Ammon's horn (tissue), 1 donor: ENCODE measurements around the gene GOLT1B.
A peak's percentile ranks its signal among the peaks of the same experiment; 100 is the strongest.

Experiments used
- DNase-seq: peaks from one replicate; pipeline ENCODE4 v3.0.0-alpha.2; 2016; ENCODE audit warnings: low spot score

Gene GOLT1B

DNA sequence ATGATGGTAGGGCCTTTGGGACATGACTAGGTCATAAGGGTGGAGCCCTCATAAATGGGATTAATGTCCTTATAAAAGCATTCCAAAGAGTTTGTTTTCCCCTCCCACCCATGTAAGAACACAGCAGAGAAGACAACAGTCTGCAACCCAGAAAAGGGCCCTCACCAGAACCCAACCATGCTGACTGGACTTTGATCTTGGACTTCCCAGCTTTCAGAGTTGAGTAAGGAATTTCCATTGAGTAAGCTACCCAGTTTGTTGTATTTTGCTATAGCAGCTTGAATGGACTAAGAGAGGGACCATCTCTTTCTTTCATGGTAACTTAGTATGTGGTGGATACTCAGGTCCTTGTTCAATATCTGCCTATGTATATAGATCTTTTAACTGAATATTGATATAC is 21.6 kb downstream of the GOLT1B start:
- no peak for DNase-seq

DNA sequence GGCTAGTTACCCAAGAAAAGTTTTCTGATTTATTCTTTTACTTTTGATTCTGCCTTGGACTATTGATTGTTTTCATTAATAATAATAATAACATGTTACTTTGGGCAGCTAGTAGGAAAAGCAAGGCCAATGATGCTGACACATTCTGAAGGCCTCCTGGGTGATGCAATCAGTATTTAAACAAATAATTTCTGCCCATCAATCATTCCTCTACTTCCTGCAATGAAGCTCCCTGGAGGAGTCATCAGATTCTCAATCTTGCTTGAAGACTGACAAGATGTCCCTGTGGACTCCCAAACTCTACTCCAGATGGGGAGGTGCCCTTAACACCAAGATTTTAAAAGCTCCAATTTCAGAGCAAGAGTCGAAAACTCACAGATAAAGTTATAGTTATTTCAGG is 24.5 kb downstream of the GOLT1B start, which contains the start of gene SPX:
Gene SPX, plus strand, starts transcription at position 244 of the 400 bp plus-strand sequence. CDS start 177 bp downstream, outside the sequence.
- no peak for DNase-seq

DNA sequence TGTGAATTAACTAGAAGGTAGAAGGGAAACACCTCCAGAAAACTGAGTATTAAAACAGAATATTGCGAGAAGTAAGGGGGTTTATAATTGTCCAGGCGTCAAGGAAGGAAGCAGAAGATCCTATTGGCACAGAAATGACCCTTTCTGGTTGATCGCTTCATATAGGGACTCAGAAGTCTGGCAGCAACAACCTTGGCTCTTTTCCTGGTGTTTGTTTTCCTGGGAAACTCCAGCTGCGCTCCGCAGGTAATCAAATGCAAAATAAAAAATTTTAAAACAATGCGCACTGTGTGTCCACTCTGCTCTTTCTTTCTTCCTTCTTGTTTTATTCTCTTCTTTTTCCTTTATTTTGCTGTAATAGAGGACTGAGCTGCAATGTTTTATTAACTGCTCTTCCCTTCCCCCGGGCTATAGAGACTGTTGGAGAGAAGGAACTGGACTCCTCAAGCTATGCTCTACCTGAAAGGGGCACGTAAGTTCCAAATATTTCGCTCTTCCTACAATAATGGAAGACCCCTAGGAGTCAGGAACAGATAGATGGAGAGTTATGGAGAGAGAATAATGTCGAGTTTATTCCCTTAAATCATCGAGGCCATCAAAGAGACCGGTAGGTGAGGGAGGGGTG is 25.2 kb downstream of the GOLT1B start:
- DNase-seq, result no peak

DNA sequence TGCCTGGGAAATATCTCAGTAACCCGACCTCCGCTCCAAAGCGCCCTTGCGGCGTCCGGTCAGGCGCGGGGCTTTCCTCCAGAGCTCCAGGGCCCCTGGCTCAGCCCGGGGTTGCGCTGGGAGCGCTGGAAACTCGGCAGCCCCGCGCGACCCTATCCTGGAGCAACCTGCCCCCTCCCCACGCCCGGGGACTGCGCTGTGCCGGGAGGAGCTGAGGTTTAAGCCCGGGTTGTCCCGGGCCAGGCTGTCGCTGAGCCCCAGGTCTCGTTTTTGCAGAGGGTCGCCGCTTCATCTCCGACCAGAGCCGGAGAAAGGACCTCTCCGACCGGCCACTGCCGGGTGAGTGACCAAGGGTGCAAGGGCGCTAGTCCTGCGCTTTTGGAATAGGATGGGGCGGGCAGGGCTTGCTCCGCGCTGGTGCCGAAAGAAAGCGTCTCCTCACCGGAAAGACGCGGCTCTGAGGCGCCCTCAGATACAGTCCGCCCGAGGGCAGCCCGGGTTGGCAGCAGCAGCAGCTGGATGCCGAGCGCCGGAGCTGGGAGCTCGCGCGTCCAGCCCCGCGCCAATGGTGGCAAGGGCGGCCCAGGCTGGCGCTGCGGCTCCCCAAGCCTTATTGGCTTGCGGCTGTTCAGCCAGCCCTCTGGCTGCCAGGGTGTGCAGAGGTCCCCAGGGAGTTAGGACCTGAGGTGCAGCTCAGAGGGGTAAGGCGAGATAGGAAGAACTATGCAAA is 26.0 kb downstream of the GOLT1B start:
- peak; percentile 66 for DNase-seq

DNA sequence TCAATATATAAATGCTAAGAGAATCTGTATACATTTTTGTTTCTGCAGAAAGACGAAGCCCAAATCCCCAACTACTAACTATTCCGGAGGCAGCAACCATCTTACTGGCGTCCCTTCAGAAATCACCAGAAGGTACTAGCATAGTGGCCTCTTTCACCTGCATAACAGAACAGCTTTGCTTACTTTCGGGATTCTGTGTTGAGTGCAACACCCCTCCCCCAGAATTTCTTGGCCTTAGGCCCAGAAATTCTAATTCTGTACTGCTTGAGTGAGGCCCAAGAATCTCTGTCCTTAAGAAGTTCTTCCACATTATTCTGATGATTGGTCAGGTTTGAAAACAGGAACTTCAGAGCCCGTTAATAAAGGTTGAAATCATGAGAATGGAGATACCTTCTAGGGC is 27.4 kb downstream of the GOLT1B start:
- peak; percentile 7 for DNase-seq

DNA sequence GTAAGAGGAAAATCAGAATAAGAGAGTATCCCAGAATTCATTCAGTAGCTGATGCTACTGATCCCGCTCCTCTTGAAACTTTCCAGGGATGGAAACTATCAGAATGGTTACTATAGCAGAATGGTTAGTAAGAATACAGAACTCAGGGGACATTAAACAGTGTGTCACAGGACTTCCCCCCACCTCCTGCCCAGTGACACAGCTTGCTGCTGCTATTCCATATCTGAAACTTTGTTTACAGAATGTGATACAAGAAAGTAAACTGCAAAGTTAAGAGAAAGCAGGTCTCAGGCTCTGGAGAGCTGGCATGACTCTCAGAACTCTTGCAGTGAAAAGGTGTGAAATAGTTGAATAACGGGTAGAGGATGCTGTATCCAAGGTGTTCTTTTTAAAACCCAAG is 27.9 kb downstream of the GOLT1B start:
- DNase-seq, result no peak

DNA sequence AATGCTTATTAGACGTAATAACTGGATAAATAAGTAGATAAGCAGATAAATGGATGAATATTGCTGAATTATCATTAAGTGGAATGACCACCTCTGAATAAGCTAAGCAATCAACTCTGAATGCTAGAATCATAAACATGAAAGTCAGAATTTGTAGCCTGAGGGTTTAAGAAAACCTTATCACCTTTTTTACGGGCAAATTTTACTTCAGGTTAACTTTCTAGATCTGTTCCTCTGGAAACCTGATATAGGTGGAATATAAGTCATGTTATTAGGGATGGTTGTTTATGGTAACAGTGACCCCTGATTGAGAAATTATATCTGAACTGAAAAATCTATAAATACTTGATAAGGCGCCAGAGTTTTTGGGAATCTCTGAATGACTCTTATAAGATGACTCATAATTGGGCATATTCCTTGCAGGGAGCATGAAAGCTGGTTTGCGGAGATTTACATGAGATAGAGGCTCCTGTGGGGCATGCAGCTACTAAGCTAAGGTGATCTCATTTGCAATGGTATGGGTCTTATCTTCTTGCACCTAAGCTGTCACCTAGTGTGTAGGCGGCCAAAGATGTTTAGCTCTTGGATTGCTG is 36.6 kb downstream of the GOLT1B start:
- no peak for DNase-seq

DNA sequence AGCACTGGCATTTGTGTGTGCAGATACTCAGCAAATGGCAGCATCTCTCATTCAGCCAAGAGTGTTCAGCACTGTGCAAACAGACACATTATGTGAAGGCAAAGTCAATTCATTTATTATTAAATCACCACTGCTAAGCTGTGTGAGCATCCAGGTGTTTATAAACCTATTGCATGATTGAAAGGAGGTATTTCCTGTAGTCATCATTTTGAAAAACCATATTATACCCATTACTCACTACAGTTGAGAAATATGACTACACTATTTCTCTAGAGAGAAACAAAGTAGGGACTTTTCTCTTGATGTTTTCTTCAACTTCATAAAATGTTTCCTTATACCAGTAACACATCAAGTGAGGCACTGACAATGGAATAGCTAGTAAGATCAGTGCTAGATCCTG is 38.2 kb downstream of the GOLT1B start:
- no peak for DNase-seq

DNA sequence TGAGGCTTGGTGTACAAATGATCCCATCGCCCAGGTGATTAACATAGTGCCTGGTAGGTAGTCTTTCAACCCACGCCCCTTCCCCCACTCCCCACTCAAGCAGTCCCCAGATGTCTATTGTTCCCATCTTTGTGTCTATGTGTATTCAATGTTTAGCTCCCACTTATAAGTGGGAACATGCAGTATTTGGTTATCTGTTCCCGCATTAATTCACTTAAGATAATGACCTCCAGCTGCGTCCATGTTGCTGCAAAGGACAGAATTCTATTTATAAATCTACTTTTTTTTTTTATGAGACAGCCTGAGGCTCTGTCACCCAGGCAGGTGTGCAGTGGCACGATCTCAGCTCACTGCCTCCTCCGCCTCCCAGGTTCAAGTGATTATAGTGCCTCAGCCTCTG is 40.2 kb downstream of the GOLT1B start:
- DNase-seq, result no peak

DNA sequence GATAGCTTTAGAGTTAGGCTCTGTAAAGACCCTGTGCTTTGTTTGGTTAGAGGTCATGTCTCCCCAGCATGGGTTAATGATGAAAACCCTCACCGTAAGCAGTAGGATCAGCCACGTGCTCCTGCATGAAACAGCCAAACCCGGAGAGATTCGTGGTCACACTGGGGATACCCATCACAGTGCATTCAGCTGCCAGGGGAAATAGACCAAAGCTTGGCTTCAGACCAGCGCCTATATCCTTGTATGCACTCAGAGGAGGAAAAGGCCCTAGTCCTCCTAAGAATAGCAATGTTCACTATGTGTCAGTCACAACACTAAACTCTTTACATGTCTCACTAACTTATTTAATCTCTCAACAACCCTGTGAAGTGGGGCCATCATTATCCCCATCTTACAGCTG is 40.8 kb downstream of the GOLT1B start:
- no peak for DNase-seq

DNA sequence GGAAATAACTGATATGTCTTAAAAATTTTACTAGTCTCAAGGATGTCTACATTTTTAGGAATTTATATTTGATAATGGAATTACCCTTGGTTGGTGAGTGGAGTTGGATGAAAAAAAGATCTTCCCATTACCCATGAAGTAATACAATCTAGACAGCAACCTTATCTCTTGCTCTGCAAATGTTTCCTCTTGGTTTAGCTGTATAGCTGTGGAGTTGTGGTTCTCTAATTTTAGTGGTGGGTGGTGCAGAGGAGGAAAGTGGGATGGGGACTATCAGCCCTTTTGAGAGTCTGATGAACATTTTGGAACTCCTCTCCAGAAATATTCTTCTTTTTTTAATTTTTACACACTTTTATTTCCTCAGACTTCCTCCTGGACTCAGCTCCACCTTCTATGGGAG is 41.6 kb downstream of the GOLT1B start:
- no peak for DNase-seq

DNA sequence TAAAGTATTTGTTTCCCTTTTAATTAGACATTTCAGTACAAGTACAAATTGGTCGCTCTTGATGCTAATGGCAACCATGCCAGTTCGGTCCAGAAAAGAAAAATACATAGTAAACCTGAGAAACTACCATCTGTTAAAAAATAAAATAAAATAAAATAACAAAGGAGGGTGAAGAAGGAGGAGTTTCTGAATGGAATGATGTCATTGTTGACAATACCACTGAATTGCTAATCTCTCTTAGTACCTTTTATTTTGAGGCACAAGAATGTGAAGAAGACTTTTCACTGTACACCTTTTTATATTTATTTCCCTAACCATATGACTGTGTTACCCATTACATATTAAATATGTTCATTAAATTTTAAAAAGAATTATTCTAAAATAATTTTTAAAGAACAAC is 44.0 kb downstream of the GOLT1B start:
- no peak for DNase-seq

DNA sequence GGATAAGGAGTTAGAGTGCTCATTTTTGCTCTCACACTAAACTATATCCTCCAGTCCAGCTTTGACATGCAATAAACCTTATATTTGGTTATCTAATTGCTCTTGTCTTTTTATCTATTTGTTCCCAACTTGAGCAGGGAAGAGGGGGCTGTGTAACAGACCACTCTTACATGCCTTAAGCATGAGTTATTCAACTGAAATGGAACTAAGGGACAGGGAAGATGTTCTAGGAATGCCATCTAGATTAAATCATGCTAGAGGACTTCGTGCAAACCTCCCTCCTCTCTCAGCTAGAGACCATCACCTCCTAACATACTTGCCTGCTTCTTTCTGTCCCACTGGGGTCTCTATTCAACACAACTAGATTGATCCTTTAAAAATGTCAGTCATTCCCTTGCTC is 45.1 kb downstream of the GOLT1B start:
- DNase-seq, result no peak

DNA sequence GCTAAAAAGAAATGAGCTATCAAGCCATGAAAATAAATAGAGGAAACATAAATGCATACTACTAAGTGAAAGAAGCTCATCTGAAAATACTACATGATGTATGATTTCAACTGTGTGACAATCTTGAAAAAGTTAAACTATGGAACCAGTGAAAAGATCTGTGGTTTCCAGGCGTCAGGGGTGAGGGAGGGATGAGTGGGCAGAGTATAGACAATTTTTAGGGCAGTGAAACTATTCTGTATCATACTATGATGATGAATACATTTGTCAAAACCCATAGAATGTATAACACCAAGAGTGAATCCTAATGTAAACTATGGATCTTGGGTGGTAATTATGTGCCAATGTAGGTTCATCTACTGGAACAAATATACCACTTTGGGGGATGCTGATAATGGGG is 45.8 kb downstream of the GOLT1B start:
- DNase-seq, result no peak

DNA sequence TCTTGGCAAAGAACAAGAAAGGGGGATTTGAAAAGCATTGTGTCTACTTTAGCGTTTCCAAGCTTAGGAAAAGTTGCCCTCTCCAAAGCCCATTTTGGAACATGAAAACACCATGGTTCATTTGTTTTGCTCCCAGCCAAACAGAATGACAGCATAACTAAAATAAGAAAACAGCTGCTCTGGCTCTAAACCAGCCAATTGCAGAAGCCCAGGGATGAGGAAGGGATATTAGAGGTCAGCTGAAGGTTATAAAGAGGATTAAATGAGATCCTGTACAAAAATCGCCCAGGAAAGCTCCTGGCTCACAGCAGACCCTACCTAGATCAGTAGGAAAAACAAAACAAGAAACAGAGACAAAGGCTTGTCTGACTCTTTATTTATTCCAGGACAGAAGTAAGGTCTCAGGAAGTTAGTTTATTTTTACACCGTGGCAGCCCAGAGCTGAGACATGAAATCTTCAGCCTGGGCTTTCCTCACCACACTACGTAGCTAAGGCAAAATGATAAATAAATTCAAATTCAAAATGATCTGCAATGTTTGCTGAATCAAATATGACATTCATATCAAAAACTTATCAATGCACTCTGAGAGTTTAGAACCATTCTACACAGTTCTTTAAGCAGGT is 50.4 kb downstream of the GOLT1B start:
- DNase-seq, result peak; percentile 23

DNA sequence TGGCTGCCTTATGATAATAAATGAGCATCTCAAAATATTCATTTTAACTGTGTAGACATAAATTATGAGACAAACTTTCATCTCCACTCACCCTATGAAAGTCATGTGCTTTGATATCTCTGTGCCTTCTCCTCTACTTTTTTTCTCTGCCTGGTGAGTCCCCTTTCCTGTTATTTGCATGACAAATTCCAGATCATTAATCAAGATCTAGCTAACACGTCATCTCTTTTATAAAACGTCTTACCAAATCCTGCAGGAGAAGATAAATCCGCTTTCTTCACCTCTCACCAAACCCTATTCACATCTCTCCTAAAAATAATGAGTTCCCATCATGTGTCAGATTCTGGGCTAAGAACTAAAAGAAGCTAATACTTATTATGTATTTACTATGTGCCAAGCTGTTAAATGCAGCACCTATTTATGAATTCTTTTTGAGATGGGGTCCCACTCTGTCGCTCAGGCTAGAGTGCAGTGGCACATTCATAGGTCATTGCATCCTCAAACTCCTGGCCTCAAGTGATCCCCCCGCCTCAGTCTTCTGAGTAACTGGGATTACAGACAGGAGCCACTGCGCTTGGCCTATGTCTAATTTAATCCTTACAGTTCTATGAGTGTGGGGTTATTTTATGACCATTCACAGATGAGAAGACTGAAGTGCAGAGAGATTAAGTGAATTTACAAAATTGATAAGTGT is 51.2 kb downstream of the GOLT1B start:
- no peak for DNase-seq

DNA sequence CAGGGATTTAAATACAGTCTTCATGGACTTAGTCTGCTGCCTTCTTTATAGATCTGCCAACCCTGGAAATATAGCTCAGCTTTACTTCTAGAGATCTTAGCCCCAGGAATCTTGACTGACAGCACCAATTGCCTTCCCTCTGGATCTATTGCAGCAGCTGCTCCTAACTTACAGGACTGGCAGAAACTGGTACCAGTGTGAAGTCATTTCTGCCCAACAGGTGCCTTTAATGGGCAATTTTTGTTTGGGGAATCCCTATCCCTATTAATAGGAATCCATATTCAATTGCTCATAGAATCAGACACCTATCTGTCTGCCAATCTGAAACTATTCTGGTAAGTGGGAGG is 51.7 kb downstream of the GOLT1B start:
- no peak for DNase-seq

DNA sequence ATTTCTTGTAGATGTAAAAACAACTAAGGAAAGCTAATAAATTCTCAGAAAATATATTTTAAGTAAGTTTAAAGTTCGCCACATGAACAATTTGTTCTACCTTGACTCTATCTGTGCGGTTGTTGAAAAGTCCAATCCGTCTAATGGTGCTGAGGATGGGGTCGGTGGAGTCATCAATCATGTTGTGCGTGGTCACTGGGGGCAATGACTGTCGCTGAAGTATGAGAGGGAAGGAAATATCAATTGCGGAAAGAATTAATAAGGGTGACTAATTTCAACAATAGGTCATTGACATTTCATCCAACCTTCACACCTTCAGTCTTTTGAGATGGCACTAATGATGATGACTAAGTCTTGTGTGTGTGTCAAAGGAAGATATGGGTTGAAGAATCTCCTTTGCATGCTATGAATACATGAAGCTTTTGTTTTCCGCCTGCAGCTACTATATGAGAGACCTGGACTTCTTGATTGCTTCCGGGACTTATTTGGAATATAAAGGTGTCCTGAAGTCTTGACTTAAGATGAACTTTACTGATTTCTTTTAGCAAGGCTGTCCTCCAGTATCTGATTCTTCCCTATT is 56.6 kb downstream of the GOLT1B start:
- DNase-seq, result no peak

DNA sequence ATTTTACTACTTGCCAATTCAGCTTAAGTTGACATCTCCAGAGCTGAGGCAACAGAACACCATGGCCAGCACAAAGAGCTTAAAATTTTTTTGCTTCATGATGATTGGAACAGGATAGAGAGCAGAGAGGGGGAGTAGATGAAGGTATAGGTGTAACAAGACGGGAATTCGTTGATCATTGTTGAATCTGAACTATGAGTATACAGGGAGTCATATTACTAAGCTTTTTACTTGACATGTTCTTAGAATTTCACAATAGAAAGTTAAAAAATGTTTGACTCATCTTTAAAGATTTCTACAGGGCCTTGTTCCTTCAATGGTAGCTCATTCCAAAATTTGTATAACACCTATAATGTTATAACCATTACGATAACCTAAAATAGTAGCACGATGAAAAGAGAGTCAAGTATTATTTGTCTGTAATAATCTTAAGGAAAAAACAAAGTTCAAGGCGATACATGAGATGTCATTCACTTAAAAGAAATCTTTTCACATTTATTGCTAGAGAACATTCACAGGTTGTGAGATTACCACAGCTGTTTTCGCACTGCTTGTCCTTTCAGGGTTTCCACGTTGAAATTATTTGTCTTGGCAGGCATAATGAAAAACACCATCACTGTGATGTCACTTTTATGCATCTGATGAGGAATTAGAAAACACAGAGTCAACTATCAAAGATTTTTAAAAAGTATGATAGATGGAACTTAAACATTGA is 58.4 kb downstream of the GOLT1B start:
- DNase-seq, result no peak

DNA sequence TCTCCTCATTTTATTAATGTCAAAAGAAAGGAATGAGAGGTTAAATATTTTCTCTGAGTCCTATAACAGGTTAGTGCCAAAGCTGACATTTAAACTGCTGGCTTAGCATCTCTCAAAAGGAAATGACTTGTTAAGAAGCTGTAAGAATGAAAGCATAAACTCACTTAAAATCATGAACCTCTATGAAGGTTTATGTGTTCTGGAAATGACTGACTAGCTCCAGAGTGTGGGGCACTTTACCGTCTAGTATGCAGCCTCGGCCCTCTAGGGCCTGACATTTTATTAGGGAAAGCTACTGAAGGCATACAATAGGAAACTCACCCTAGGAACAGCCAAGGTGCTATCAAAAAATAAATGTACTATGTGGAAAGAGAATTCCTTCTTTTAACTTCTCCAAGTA is 59.6 kb downstream of the GOLT1B start:
- no peak for DNase-seq

DNA sequence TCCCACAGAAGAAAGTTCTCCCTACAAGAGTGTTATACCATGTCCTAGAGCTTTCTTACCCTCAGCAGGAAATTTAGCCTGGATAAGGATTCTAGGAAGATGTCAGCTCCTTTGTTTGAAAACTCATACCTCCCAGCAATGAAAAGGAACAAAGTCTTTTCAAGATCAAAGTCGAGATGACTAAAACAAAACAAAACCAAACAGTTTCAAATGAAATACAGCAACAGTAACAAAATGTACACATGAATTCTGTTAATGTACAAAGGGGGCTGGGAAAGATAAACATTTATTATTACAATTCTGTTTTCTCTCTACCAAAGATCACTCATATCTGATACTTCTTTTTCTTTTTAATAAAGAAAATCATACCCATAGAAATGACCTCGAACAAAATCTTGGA is 61.3 kb downstream of the GOLT1B start:
- DNase-seq, result no peak
